ACC112 (cell line): ENCODE measurements around the gene RHBDF2.

ENCODE experiments used
- H2AFZ ChIP-seq: fragments of 200-600 bp; sonication (generic); one replicate; pipeline ENCODE4 v1.6.0; 2017; ENCODE audit warnings: antibody characterized with exemption, low read length; ENCODE audit not compliant: unreplicated experiment
- H3K27ac ChIP-seq: fragments of 200-600 bp; sonication (generic); 2 replicates; pipeline ENCODE4 v1.5.1; 2014; ENCODE audit warnings: low read depth, mild to moderate bottlenecking, antibody characterized with exemption, low read length, moderate library complexity
- H3K27me3 ChIP-seq: fragments of 200-600 bp; sonication (generic); 2 replicates; pipeline ENCODE4 v1.6.1; 2014; ENCODE audit warnings: mild to moderate bottlenecking, antibody characterized with exemption, low read length, moderate library complexity, mixed read lengths; ENCODE audit not compliant: insufficient read depth
- H3K36me3 ChIP-seq: fragments of 200-600 bp; sonication (generic); 2 replicates; pipeline ENCODE4 v1.6.1; 2016; ENCODE audit warnings: mild to moderate bottlenecking, antibody characterized with exemption, low read length, moderate library complexity, mixed read lengths; ENCODE audit not compliant: insufficient read depth
- H3K4me1 ChIP-seq: fragments of 200-600 bp; sonication (generic); one replicate; pipeline ENCODE4 v1.6.1; 2016; ENCODE audit warnings: low read length, mixed read lengths; ENCODE audit not compliant: insufficient read depth, unreplicated experiment, control insufficient read depth
- H3K4me3 ChIP-seq: fragments of 200-600 bp; sonication (generic); 2 replicates; pipeline ENCODE4 v1.5.1; 2014; ENCODE audit warnings: mild to moderate bottlenecking, low read depth, low read length
- H3K79me2 ChIP-seq: fragments of 200-600 bp; sonication (generic); one replicate; pipeline ENCODE4 v1.6.0; 2016; ENCODE audit warnings: low read length; ENCODE audit not compliant: control insufficient read depth, unreplicated experiment, insufficient read depth

The RHBDF2 gene

DNA sequence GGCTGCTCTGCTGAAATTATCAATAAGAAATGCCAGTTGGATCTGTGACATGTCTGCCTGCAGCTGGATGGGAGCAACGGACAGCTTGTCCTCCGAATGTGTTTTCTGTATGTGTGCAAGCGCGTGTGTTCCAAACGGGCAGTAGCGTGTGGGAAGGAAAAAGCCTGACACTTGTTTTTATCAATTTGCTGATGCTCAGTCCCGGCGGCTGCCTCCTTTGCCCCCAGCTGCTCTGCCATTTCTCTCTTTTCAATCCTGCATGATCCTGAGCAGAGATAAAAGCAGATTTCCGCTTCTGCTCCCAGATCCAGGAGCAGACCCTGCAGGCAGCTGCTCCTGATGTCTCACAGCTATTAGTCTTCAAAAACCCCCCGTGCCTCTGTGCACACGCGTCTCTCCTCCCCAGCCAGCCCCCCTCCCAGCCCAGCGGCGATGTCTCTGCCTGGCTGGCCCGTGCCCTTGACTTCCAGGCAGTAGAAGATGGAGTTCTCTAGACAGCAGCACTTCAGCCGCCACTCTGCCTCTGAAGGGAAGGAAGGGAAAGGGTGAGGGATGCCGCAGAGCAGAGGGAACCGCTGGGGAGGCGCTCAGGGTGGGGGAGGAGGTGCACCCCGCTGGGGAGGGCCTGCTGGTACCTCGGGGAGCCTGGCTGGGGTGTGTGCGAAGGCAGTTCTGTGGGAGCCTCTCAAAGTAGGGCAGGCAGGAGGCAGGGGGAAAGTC is 42.8 kb upstream of the RHBDF2 start:
- Histone ChIP-seq H3K4me1 (peaks cover 36% of the 10 kb centered on the region), H3K27me3 (no peaks in the 10 kb centered on the region), H2AFZ (no peak overlapping the region), H3K36me3 (no peaks in the 10 kb centered on the region), H3K79me2 (no peaks in the 10 kb centered on the region), H3K4me3 (no peak overlapping the region), H3K27ac (no peak overlapping the region)

DNA sequence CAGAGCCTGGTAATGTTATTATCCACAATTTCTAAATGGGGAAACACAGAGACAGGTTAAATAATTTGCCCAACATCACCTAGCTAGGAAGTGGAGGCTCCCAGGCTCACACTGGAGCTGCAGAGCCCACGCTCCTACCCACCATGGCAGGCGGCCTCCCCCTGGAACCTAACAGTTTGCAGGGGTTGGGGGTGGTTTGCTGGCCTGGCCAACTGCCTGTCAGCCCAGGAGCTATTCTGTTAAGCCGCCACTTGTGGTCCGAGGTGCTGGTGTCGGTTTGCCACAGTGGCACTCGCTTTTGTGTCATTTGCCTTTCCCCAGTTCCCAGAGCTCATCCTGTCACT is 42.2 kb upstream of the RHBDF2 start:
- no peaks in the 10 kb centered on the region for H3K36me3 ChIP-seq
- no peak overlapping the region for H3K27ac ChIP-seq
- H2AFZ ChIP-seq = no peak overlapping the region
- H3K27me3 ChIP-seq = no peaks in the 10 kb centered on the region
- peaks cover 36% of the 10 kb centered on the region for H3K4me1 ChIP-seq
- no peak overlapping the region for H3K4me3 ChIP-seq
- no peaks in the 10 kb centered on the region for H3K79me2 ChIP-seq

DNA sequence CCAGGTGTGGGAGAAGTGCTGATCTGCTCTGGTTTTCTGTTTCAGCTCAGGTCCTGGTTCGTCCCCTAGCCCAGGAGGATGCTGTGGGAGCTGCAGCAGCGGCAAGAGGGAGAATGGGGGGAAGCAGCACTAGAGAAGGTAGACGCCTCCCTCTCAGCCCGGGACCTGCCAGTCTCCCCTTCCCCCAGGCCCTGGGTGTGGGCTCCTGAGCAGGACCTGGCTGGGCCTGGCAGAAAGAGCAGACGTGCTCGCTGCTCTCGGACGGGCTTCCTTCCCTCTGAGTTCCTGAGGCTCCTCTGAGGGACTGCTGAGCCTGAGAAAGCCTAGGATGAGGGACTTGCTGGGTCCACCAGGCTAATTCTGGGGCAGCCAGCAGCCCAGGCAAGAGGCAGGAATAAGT is 41.8 kb upstream of the RHBDF2 start:
- Histone ChIP-seq H3K4me1 (peaks cover 34% of the 10 kb centered on the region), H3K79me2 (no peaks in the 10 kb centered on the region), H3K27me3 (no peaks in the 10 kb centered on the region), H2AFZ (no peak overlapping the region), H3K27ac (no peak overlapping the region), H3K36me3 (no peaks in the 10 kb centered on the region), H3K4me3 (no peak overlapping the region)

DNA sequence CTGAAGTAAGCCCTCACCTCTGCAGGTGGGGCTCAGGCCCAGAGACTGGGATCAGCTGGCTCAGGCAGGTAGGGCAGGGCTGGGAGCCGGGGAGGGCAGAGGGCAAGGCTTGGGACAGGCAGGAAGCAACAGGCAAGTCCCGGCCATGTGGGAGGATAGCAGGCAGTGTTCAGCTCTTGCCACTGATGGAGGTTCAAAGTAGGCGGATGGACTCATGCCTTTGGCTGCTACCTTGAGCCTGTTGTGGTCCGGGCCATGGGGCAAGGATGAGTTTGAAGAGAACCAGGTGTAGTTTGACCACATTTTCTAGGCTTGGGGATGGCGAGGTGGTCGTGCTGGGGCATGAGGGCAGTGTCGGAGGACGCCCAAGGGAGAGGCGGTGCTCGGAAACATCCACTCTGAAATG is 41.3 kb upstream of the RHBDF2 start:
- Histone ChIP-seq H3K4me3 (no peak overlapping the region), H3K36me3 (no peaks in the 10 kb centered on the region), H3K27me3 (no peaks in the 10 kb centered on the region), H3K79me2 (no peaks in the 10 kb centered on the region), H2AFZ (no peak overlapping the region), H3K27ac (no peak overlapping the region), H3K4me1 (peaks cover 29% of the 10 kb centered on the region)

DNA sequence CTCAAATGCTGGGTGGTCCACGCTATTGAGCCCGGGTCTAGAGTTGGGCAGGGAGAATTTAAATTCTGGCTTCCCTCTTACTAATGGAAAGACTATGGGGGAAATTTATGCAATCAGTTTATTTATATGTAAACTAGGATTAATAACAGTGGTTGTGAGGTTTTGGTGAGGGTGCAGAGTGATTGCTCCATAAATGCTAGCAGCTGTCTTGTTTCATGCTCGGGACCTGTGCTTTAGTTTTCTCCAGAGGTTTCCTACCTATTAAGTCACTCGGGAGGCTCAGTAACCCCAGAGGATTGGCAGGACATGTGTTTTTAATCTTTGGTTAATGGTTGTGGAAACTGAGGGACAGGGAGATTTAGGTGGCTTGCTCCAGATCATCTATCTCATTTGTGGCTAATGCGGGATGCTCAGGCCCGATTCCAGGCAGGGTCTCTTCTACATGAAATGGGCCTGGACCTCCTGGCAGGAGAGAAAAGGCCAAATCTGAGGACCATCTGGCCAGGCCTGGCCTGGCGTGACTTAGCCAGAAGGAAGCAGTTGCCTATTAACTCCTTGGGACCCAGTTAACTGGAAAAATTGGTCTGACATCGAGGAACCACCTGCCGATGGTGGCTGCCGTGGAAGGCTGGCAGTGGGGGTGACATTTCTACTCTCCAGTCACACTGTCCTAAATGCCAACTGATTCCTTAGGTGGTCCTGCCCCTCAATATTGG is 40.7 kb upstream of the RHBDF2 start:
- Histone ChIP-seq H3K27ac (no peak overlapping the region), H3K27me3 (no peaks in the 10 kb centered on the region), H3K36me3 (no peaks in the 10 kb centered on the region), H2AFZ (no peak overlapping the region), H3K4me1 (peaks cover 23% of the 10 kb centered on the region), H3K4me3 (no peak overlapping the region), H3K79me2 (no peaks in the 10 kb centered on the region)

DNA sequence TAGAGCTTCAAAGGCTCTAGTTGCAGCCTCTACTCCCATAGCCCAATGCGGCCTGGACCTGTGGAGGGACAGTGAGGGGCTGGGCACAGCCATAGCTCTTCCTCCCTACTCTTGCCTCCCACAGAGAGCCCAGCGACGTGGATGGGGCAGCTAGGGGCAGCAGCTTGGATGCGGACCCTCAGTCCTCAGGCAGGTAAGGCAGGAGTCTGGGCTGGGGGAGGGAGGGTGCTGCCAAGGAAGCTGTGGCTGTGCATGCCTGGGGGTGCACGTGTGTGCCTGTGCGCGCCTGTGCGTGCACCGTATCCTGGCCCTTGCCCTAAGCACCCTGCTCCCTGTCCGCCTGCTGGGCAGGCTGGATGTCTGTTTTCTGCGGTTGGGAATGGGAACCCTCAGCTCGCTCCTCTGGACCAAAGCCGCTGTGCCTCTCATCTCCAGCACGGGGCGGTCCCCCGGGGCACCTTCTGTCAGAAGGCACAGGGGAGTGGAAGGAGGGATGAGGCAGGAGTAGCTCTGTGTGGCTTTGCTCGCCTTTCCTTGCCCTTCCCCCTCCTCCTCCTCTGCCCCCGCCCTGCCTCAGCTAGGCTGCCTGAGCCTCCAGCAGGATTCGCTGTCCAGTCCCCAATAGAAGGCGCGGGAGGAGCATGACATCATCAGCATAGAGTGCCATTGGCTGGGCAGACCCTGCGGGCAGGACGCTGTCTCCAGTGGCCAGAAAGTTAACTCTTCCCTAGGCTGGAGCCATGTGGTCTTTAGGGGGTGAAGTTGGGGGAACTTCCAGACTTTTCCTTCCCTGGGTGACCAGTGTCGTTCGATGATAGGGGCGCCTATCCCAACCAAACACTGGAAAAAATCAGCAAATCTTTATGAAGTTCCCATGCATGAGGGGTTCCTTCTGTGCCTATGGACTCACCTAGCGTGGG is 39.4 kb upstream of the RHBDF2 start:
- no peaks in the 10 kb centered on the region for H3K27me3 ChIP-seq
- no peak overlapping the region; the same call in 1 of the 2 replicates for H3K27ac ChIP-seq
- H3K36me3 ChIP-seq = no peaks in the 10 kb centered on the region
- no peak overlapping the region for H2AFZ ChIP-seq
- H3K4me1 ChIP-seq = peaks cover 21% of the 10 kb centered on the region
- H3K4me3 ChIP-seq = peak overlapping the region; percentile 52
- H3K79me2 ChIP-seq = peaks cover 5% of the 10 kb centered on the region

DNA sequence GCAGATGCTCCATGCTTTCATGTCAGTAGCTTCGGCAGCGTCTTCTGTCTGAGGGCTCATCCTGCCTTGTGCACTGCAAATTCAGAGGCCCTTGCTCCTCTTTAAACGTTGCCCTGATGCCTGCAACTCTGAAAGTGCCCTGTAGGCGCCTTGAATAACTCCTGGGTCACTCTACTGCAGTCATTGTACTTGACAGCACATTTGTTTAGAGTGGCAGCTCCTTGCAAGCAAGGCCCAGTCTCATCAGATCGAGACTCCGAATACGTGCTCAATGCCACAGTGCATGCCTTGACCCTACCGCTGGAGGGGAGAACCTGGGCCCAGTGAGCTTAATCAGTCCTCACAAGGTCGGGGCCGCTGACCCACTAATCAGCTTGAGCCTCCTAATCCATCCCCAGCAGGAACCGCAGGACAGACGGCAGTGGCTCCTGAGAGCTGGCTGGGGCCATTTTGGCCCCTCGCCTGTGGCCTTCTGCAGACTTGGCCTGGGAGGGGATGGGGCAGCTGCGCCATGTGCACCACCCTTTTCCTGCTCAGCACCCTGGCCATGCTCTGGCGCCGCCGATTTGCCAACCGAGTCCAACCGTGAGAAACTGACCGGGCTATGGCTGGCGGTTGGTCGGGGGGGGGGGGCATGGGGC is 38.5 kb upstream of the RHBDF2 start, which contains the start of gene PRCD:
Gene PRCD (plus strand): TSS at position 414 of the 641 bp plus-strand sequence. CDS start 98 bp downstream, at position 512.
- Histone ChIP-seq H3K79me2 (peaks cover 5% of the 10 kb centered on the region), H3K4me1 (peaks cover 28% of the 10 kb centered on the region), H3K4me3 (peak within 1 kb of the TSS; percentile 52), H3K27ac (no peak within 1 kb of the TSS; the same call in 1 of the 2 replicates), H3K36me3 (no peaks in the 10 kb centered on the region), H3K27me3 (no peaks in the 10 kb centered on the region), H2AFZ (no peak within 1 kb of the TSS)

DNA sequence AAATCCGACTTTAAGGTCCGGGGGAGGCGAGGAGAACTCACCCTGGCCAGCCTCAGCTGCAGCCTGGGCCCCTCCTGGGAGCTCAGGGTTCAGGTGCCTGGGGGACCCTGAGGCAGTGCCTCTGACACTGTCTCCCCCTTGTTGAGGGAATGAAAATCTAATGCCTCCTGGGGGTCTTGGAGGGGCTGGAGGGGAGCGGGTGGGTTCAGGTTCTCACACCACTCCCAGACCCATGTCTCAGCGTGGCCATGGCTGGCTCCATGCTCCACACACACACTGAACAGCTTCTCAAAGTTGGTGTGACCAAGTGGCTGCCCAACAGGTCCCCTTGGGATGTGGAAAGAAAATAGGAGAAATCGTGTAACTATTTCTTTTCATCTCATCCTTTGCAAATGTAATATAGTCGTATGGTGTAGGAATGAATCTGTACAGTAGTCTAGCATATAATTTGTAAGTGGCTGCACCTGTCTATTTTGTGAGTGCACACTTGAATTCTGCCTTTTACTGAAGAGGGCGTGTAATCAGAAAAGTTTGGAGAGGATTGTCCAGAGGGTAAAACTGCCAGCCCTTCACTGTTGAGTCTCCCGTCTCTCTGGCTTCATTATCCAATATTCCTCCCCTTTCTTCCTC is 37.8 kb upstream of the RHBDF2 start:
- H3K36me3 ChIP-seq = no peaks in the 10 kb centered on the region
- no peak overlapping the region; the same call in 1 of the 2 replicates for H3K4me3 ChIP-seq
- H2AFZ ChIP-seq = no peak overlapping the region
- peaks cover 30% of the 10 kb centered on the region for H3K4me1 ChIP-seq
- no peak overlapping the region for H3K27ac ChIP-seq
- peaks cover 5% of the 10 kb centered on the region for H3K79me2 ChIP-seq
- no peaks in the 10 kb centered on the region for H3K27me3 ChIP-seq

DNA sequence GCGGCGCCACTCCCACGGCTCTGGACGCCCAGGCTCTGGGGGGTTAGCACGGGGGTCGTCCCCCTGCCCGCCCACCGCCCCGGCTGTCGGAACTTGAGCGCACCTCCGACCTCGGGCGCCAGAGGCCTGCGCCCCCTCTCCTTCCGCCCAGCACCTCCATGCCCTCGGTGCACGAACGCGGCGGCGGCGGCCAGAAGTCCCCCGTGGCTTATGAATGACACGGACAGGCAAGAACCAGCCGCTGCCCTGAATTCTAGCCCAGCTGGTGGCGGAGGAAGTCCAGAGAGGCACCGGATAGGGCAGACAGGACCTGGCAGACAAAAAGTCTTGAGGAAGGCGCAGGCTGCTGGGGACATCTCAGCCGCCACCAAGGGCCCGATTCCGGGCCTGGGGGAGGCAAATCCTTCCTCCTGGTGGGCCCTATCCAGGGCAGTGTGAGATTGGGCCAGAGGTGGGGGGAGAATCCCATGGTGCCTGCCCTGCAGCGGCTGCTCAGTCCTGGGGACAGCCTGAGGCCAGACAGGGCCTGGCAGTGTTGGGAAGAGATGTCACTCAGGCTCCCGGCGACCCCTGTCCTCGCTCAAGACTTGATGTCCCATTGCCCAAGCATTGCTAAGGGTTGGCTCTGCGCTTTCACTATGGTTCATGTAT is 37.2 kb upstream of the RHBDF2 start:
- no peaks in the 10 kb centered on the region for H3K36me3 ChIP-seq
- peak overlapping the region; percentile 81 for H3K4me3 ChIP-seq
- peaks cover 5% of the 10 kb centered on the region for H3K79me2 ChIP-seq
- H3K27ac ChIP-seq = no peak overlapping the region
- H3K4me1 ChIP-seq = peaks cover 30% of the 10 kb centered on the region
- H3K27me3 ChIP-seq = no peaks in the 10 kb centered on the region
- no peak overlapping the region for H2AFZ ChIP-seq
